Left ventricle myocardium inferior (tissue), 1 donor: ENCODE data around the gene LRBA. TPM values are rescaled to one million over a fixed set of nuclear protein-coding genes. Genes with fewer than 3 reads are reported as not detected.

Source experiments
- DNase-seq: peaks from one replicate; pipeline ENCODE4 v3.0.0-alpha.2; 2020
- H3K27ac ChIP-seq: fragments of 200-600 bp; replicated peaks from 2 replicates; pipeline ENCODE4 v1.8.0; 2021
- H3K27me3 ChIP-seq: fragments of 200-600 bp; 2 replicates; pipeline ENCODE4 v1.8.0; 2021; ENCODE audit warnings: low read depth
- H3K36me3 ChIP-seq: fragments of 200-600 bp; 2 replicates; pipeline ENCODE4 v1.8.0; 2021
- H3K4me1 ChIP-seq: fragments of 200-600 bp; 2 replicates; pipeline ENCODE4 v1.8.0; 2021
- H3K4me3 ChIP-seq: fragments of 200-600 bp; 2 replicates; pipeline ENCODE4 v1.8.0; 2021; ENCODE audit warnings: mild to moderate bottlenecking, moderate library complexity
- H3K9me3 ChIP-seq: fragments of 200-600 bp; replicated peaks from 2 replicates; pipeline ENCODE4 v1.8.0; 2021
- CTCF ChIP-seq: fragments of 200-600 bp; IDR thresholded peaks from 2 replicates; pipeline ENCODE4 v1.8.0; 2021; ENCODE audit warnings: antibody characterized with exemption, mild to moderate bottlenecking, borderline replicate concordance
- intact Hi-C: fragments of 100-400 bp; cut with micrococcal nuclease; formaldehyde crosslinking; loops from one replicate; pipeline ENCODE4 v1.11.0; 2022
- total RNA-seq: library from RNA; stranded (reverse); fragmentation: NEBNext Ultra II Directional; extraction: Animal tissue kit (Norgen Biotek cat#: 25700); gene quantifications from one replicate; pipeline ENCODE4 v1.2.1, GENCODE V29; 2021
- donor health status: DM: no; HTN: yes; CAD: no; lungs with severe emphysema.

The LRBA gene
- total RNA-seq, 1 donor from 2014 or later: 19.1 TPM

GRCh38 chr4:150265806-150266205, 749.3 kb downstream of the LRBA start:
- no peak for TF ChIP-seq CTCF
- peaks cover 5% of the 10 kb centered on the region for H3K9me3 ChIP-seq
- no peak overlapping the region for H3K4me3 ChIP-seq
- H3K27ac ChIP-seq: no peak overlapping the region
- H3K27me3 ChIP-seq: no peaks in the 10 kb centered on the region
- DNase-seq: no peak
- intact Hi-C loops: no loop called here
- no peaks in the 10 kb centered on the region for H3K4me1 ChIP-seq
- H3K36me3 ChIP-seq: peaks cover 39% of the 10 kb centered on the region

GRCh38 chr4:150264595-150265161, 750.4 kb downstream of the LRBA start:
- no peak for TF ChIP-seq CTCF
- H3K27me3 ChIP-seq: no peaks in the 10 kb centered on the region
- no peak for DNase-seq
- no peaks in the 10 kb centered on the region for H3K4me1 ChIP-seq
- intact Hi-C loops: no loop called here
- H3K9me3 ChIP-seq: peaks cover 5% of the 10 kb centered on the region
- peaks cover 29% of the 10 kb centered on the region for H3K36me3 ChIP-seq
- no peak overlapping the region for H3K4me3 ChIP-seq
- no peak overlapping the region for H3K27ac ChIP-seq

GRCh38 chr4:150262611-150263010, 752.5 kb downstream of the LRBA start:
- Histone ChIP-seq H3K36me3 (peaks cover 25% of the 10 kb centered on the region), H3K9me3 (peaks cover 5% of the 10 kb centered on the region), H3K27me3 (no peaks in the 10 kb centered on the region), H3K4me1 (no peaks in the 10 kb centered on the region), H3K27ac (no peak overlapping the region), H3K4me3 (no peak overlapping the region)
- intact Hi-C loops: no loop called here
- DNase-seq: no peak
- TF ChIP-seq CTCF: no peak

- H3K27ac ChIP-seq: no peak overlapping the region
- intact Hi-C loops: no loop called here
- no peak overlapping the region for H3K4me3 ChIP-seq
- DNase-seq: no peak
- peaks cover 5% of the 10 kb centered on the region for H3K9me3 ChIP-seq
- no peaks in the 10 kb centered on the region for H3K4me1 ChIP-seq
- no peak for TF ChIP-seq CTCF
- peaks cover 27% of the 10 kb centered on the region for H3K36me3 ChIP-seq
- H3K27me3 ChIP-seq: no peaks in the 10 kb centered on the region
Observed at GRCh38 chr4:150261571-150261970, 753.5 kb downstream of the LRBA start.

- no peak overlapping the region for H3K27ac ChIP-seq
- no peak for DNase-seq
- no peaks in the 10 kb centered on the region for H3K27me3 ChIP-seq
- no peak overlapping the region for H3K4me3 ChIP-seq
- intact Hi-C loops: no loop called here
- no peak for TF ChIP-seq CTCF
- H3K4me1 ChIP-seq: no peaks in the 10 kb centered on the region
- H3K9me3 ChIP-seq: no peaks in the 10 kb centered on the region
- H3K36me3 ChIP-seq: peaks cover 30% of the 10 kb centered on the region
Observed at GRCh38 chr4:150259861-150260567, 755.1 kb downstream of the LRBA start.
